Measurements from ENCODE around the gene FBXL15.
A peak's percentile ranks its signal among the peaks of the same experiment; 100 is the strongest.

Gene FBXL15

GRCh38 chr10:102424145-102424544 lies 3.5 kb downstream of the FBXL15 start:
- DNase-seq (ENCODE audit: extremely low spot score, insufficient read length, low read depth) (no peak), FAIRE-seq (no peak)

GRCh38 chr10:102424916-102425315 lies 4.3 kb downstream of the FBXL15 start:
- FAIRE-seq: no peak
- DNase-seq (ENCODE audit: extremely low spot score, insufficient read length, low read depth): no peak

GRCh38 chr10:102425444-102425843 lies 4.8 kb downstream of the FBXL15 start:
- no peak for DNase-seq (ENCODE audit: extremely low spot score, insufficient read length, low read depth)
- FAIRE-seq: no peak

GRCh38 chr10:102426803-102427287 lies 6.2 kb downstream of the FBXL15 start:
- no peak for DNase-seq (ENCODE audit: extremely low spot score, insufficient read length, low read depth)
- FAIRE-seq: no peak

- FAIRE-seq: no peak
- no peak for DNase-seq (ENCODE audit: extremely low spot score, insufficient read length, low read depth)
Measured at GRCh38 chr10:102429468-102429867, 8.8 kb downstream of the FBXL15 start.

- no peak for FAIRE-seq
- DNase-seq (ENCODE audit: extremely low spot score, insufficient read length, low read depth): no peak
Measured at GRCh38 chr10:102431452-102432124, 11.0 kb downstream of the FBXL15 start.

- peak; percentile 97 for FAIRE-seq
- peak; percentile 89 for DNase-seq (ENCODE audit: extremely low spot score, insufficient read length, low read depth)
Measured at GRCh38 chr10:102432162-102432950, 11.7 kb downstream of the FBXL15 start, which contains the start of gene CUEDC2. TSS of gene CUEDC2 (minus strand) at chr10:102432574. CDS start at chr10:102425188, 7,386 bp downstream.

GRCh38 chr10:102433619-102434046 lies 13.0 kb downstream of the FBXL15 start:
- DNase-seq (ENCODE audit: extremely low spot score, insufficient read length, low read depth): no peak
- FAIRE-seq: no peak

GRCh38 chr10:102434394-102435132 lies 13.9 kb downstream of the FBXL15 start:
- FAIRE-seq (no peak), DNase-seq (ENCODE audit: extremely low spot score, insufficient read length, low read depth) (no peak)

GRCh38 chr10:102435133-102435497 lies 14.5 kb downstream of the FBXL15 start:
- DNase-seq (ENCODE audit: extremely low spot score, insufficient read length, low read depth): no peak
- FAIRE-seq: no peak

- no peak for FAIRE-seq
- DNase-seq (ENCODE audit: extremely low spot score, insufficient read length, low read depth): no peak
Measured at GRCh38 chr10:102435529-102436233, 15.0 kb downstream of the FBXL15 start.

- no peak for DNase-seq (ENCODE audit: extremely low spot score, insufficient read length, low read depth)
- no peak for FAIRE-seq
Measured at GRCh38 chr10:102436312-102436711, 15.7 kb downstream of the FBXL15 start.

- DNase-seq (ENCODE audit: extremely low spot score, insufficient read length, low read depth) (no peak), FAIRE-seq (no peak)
Measured at GRCh38 chr10:102437515-102437914, 16.9 kb downstream of the FBXL15 start.

- FAIRE-seq (no peak), DNase-seq (ENCODE audit: extremely low spot score, insufficient read length, low read depth) (no peak)
Measured at GRCh38 chr10:102438374-102438773, 17.7 kb downstream of the FBXL15 start.

- FAIRE-seq: no peak
- DNase-seq (ENCODE audit: extremely low spot score, insufficient read length, low read depth): no peak
Measured at GRCh38 chr10:102444851-102445250, 24.2 kb downstream of the FBXL15 start.

- peak; percentile 86 for FAIRE-seq
- DNase-seq (ENCODE audit: extremely low spot score, insufficient read length, low read depth): no peak
Measured at GRCh38 chr10:102449321-102450123, 28.9 kb downstream of the FBXL15 start.

GRCh38 chr10:102450124-102450373 lies 29.4 kb downstream of the FBXL15 start:
- FAIRE-seq: no peak
- no peak for DNase-seq (ENCODE audit: extremely low spot score, insufficient read length, low read depth)

- DNase-seq (ENCODE audit: extremely low spot score, insufficient read length, low read depth) (peak; percentile 86), FAIRE-seq (peak; percentile 88)
Measured at GRCh38 chr10:102450374-102451104, 29.9 kb downstream of the FBXL15 start.

Measured in GM18507 (cell line).